WTC11 (cell line): Measurements from ENCODE around the gene SAC3D1. TPM values are rescaled to one million over a fixed set of nuclear protein-coding genes. Genes with fewer than 3 reads are reported as not detected.

Experiments used
- ATAC-seq: fragments of 200-7000 bp; cut with Tn5 transposase; 2 replicates; pipeline ENCODE4 v1.10.0; 2021; ENCODE audit warnings: mild to moderate bottlenecking, moderate library complexity
- CTCF ChIA-PET: fragments of 300-600 bp; sonication (Branson Sonifier 250); formaldehyde crosslinking; loops from one replicate; lab custom pipeline; 2021; ENCODE audit warnings: antibody characterized with exemption; lab: Charles Lee
- POLR2A ChIA-PET: fragments of 350-600 bp; sonication (Branson Sonifier 250); formaldehyde crosslinking; loops from one replicate; lab custom pipeline; 2021; ENCODE audit warnings: antibody characterized with exemption; lab: Charles Lee
- DNase-seq: peaks from one replicate; pipeline ENCODE4 v3.0.0; 2021; ENCODE audit warnings: low spot score
- H3K27ac Mint-ChIP-seq: 2 replicates; pipeline ENCODE4 v1.8.0; 2021; ENCODE audit warnings: mixed read lengths
- H3K27me3 Mint-ChIP-seq: 2 replicates; pipeline ENCODE4 v1.8.0; 2021; ENCODE audit warnings: low read depth, mild to moderate bottlenecking, moderate library complexity, mixed read lengths
- H3K36me3 Mint-ChIP-seq: 2 replicates; pipeline ENCODE4 v1.8.0; 2021; ENCODE audit warnings: mixed read lengths
- H3K4me1 Mint-ChIP-seq: 2 replicates; pipeline ENCODE4 v1.8.0; 2022; ENCODE audit warnings: mixed read lengths
- H3K4me3 Mint-ChIP-seq: 2 replicates; pipeline ENCODE4 v1.8.0; 2021; ENCODE audit warnings: mild to moderate bottlenecking, moderate library complexity, mixed read lengths
- H3K9me3 Mint-ChIP-seq: 2 replicates; pipeline ENCODE4 v1.8.0; 2021; ENCODE audit warnings: mixed read lengths
- CDX4 ChIP-seq: fragments of 250-450 bp; sonication (Bioruptor Pico); IDR thresholded peaks from 2 replicates; pipeline ENCODE4 v1.9.0; 2021; ENCODE audit warnings: moderate library complexity, mild to moderate bottlenecking, inconsistent platforms, borderline replicate concordance
- CREB1 ChIP-seq: sonication (generic); formaldehyde crosslinking; IDR thresholded peaks from 2 replicates; pipeline ENCODE4 v1.8.0; 2023; ENCODE audit warnings: mild to moderate bottlenecking, missing genetic modification reagents
- HMGA2 ChIP-seq: fragments of 250-450 bp; sonication (Bioruptor Pico); IDR thresholded peaks from 2 replicates; pipeline ENCODE4 v1.4.0; 2021; ENCODE audit warnings: mild to moderate bottlenecking, moderate library complexity
- HMGXB4 ChIP-seq: sonication (generic); formaldehyde crosslinking; IDR thresholded peaks from 2 replicates; pipeline ENCODE4 v1.8.1; 2023; ENCODE audit warnings: mild to moderate bottlenecking, moderate library complexity, missing genetic modification reagents
- NR3C1 ChIP-seq: sonication (generic); formaldehyde crosslinking; conservative IDR thresholded peaks from 2 replicates; pipeline ENCODE4 v1.8.1; 2023; ENCODE audit warnings: low read depth, mild to moderate bottlenecking, missing genetic modification reagents
- PRRX2 ChIP-seq: fragments of 250-450 bp; sonication (Bioruptor Pico); IDR thresholded peaks from 2 replicates; pipeline ENCODE4 v1.8.0; 2021; ENCODE audit warnings: mild to moderate bottlenecking
- SP1 ChIP-seq: sonication (generic); formaldehyde crosslinking; conservative IDR thresholded peaks from 2 replicates; pipeline ENCODE4 v1.8.1; 2022; ENCODE audit warnings: missing genetic modification reagents
- TEAD4 ChIP-seq: sonication (generic); formaldehyde crosslinking; IDR thresholded peaks from 2 replicates; pipeline ENCODE4 v1.8.0; 2022; ENCODE audit warnings: mild to moderate bottlenecking, missing genetic modification reagents
- USF2 ChIP-seq: sonication (generic); formaldehyde crosslinking; IDR thresholded peaks from 2 replicates; pipeline ENCODE4 v1.8.1; 2023; ENCODE audit warnings: mild to moderate bottlenecking, missing genetic modification reagents, moderate library complexity
- ZNF219 ChIP-seq: sonication (generic); formaldehyde crosslinking; IDR thresholded peaks from 2 replicates; pipeline ENCODE4 v1.8.0; 2023; ENCODE audit warnings: missing genetic modification reagents, mild to moderate bottlenecking, borderline replicate concordance
- ZNF281 ChIP-seq: sonication (generic); formaldehyde crosslinking; IDR thresholded peaks from 2 replicates; pipeline ENCODE4 v1.8.0; 2023; ENCODE audit warnings: mild to moderate bottlenecking, missing genetic modification reagents
- ZNF396 ChIP-seq: fragments of 250-450 bp; sonication (Bioruptor Pico); IDR thresholded peaks from 2 replicates; pipeline ENCODE4 v1.8.0; 2021; ENCODE audit warnings: mild to moderate bottlenecking, moderate library complexity, borderline replicate concordance
- ZNF532 ChIP-seq: fragments of 250-450 bp; sonication (Bioruptor Pico); IDR thresholded peaks from 2 replicates; pipeline ENCODE4 v1.9.0; 2021; ENCODE audit warnings: mild to moderate bottlenecking, borderline replicate concordance
- total RNA-seq: library from RNA; stranded (reverse); gene quantifications from 3 replicates; pipeline ENCODE4 v1.2.3, GENCODE V29; 2021
- TF ChIP-seq, protein P1 (sequence below): sonication (generic); formaldehyde crosslinking; IDR thresholded peaks from 2 replicates; pipeline ENCODE4 v1.8.0; 2023; ENCODE audit warnings: missing genetic modification reagents
- TF ChIP-seq, protein P2 (sequence below): fragments of 250-450 bp; sonication (Bioruptor Pico); IDR thresholded peaks from 2 replicates; pipeline ENCODE4 v1.8.0; 2021; ENCODE audit warnings: mild to moderate bottlenecking

SAC3D1 gene
- total RNA-seq, 1 experiment from 2014 or later = 26.2 TPM

- no peak overlapping the region for H3K27ac Mint-ChIP-seq
- no peak overlapping the region for H3K4me3 Mint-ChIP-seq
- DNase-seq (no peak), ATAC-seq (no peak)
- H3K4me1 Mint-ChIP-seq = no peaks in the 10 kb centered on the region
- TF ChIP-seq, protein P1, sequence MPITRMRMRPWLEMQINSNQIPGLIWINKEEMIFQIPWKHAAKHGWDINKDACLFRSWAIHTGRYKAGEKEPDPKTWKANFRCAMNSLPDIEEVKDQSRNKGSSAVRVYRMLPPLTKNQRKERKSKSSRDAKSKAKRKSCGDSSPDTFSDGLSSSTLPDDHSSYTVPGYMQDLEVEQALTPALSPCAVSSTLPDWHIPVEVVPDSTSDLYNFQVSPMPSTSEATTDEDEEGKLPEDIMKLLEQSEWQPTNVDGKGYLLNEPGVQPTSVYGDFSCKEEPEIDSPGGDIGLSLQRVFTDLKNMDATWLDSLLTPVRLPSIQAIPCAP = no peak
- no peak for TF ChIP-seq NR3C1 (CRISPR knock-in tag)
- TF ChIP-seq SP1 = no peak
- TF ChIP-seq, protein P2, sequence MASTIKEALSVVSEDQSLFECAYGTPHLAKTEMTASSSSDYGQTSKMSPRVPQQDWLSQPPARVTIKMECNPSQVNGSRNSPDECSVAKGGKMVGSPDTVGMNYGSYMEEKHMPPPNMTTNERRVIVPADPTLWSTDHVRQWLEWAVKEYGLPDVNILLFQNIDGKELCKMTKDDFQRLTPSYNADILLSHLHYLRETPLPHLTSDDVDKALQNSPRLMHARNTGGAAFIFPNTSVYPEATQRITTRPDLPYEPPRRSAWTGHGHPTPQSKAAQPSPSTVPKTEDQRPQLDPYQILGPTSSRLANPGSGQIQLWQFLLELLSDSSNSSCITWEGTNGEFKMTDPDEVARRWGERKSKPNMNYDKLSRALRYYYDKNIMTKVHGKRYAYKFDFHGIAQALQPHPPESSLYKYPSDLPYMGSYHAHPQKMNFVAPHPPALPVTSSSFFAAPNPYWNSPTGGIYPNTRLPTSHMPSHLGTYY (CRISPR knock-in tag) = no peak
- TF ChIP-seq HMGXB4 (CRISPR knock-in tag) = no peak
- TF ChIP-seq TEAD4 (CRISPR knock-in tag) = no peak
- TF ChIP-seq ZNF396 = no peak
- no peaks in the 10 kb centered on the region for H3K9me3 Mint-ChIP-seq
- POLR2A ChIA-PET = no interaction called here
- H3K27me3 Mint-ChIP-seq = no peaks in the 10 kb centered on the region
- no peaks in the 10 kb centered on the region for H3K36me3 Mint-ChIP-seq
- CTCF ChIA-PET = interaction anchor here (0.9 kb wide), 1 partner anchor 147 kb away, joined by 3 read pairs; no protein-coding TSS in a partner anchor
Measured at GRCh38 chr11:65035579-65035978, 5.4 kb upstream of the SAC3D1 start.

DNA sequence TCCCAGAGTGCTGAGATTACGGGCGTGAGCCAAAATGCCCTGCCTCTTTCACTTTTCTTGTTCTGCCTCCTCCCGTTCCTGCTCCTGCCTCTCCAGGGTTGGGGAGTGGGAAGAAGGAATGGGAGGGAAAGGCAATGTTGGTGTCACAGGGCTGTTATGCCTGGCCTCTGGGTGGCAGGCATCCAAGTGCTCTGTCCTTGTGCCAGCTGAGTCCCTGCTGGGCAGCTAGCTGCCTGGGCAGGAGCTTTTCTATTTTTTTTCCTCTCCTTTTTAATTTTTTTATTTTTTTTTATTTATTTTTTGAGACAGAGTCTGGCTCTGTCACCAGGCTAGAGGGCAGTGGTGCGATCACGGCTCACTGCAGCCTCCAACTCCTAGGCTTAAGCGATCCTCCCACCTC lies 4.1 kb upstream of the SAC3D1 start:
- no peak for TF ChIP-seq ZNF219
- TF ChIP-seq PRRX2 (CRISPR knock-in tag) = no peak
- ChIA-PET CTCF (interaction anchor here (0.6 kb wide), 1 partner anchor 258 kb away, joined by 3 read pairs; no protein-coding TSS in a partner anchor), POLR2A (no interaction called here)
- no peaks in the 10 kb centered on the region for H3K4me1 Mint-ChIP-seq
- H3K27ac Mint-ChIP-seq = no peak overlapping the region
- DNase-seq = no peak
- no peak overlapping the region for H3K4me3 Mint-ChIP-seq
- H3K27me3 Mint-ChIP-seq = no peaks in the 10 kb centered on the region
- H3K36me3 Mint-ChIP-seq = no peaks in the 10 kb centered on the region
- no peak for ATAC-seq
- no peaks in the 10 kb centered on the region for H3K9me3 Mint-ChIP-seq

GRCh38 chr11:65040520-65040846 lies 527 bp upstream of the SAC3D1 start:
- ATAC-seq (no peak), DNase-seq (no peak)
- H3K4me3 Mint-ChIP-seq = peak overlapping the region; percentile 85
- H3K27me3 Mint-ChIP-seq = no peaks in the 10 kb centered on the region
- peaks cover 9% of the 10 kb centered on the region for H3K4me1 Mint-ChIP-seq
- TF ChIP-seq ZNF532 (CRISPR knock-in tag) (no peak), CDX4 (CRISPR knock-in tag) (no peak), ZNF281 (CRISPR knock-in tag) (no peak), CREB1 (no peak), USF2 (CRISPR knock-in tag) (no peak), HMGA2 (CRISPR knock-in tag) (0 out of 2 replicates have a peak, but pooled peaks have one; percentile 3)
- TF ChIP-seq, all 79 proteins: peak for 1
- Mint-ChIP-seq H3K27ac (peak overlapping the region; percentile 96), H3K9me3 (no peaks in the 10 kb centered on the region), H3K36me3 (peaks cover 5% of the 10 kb centered on the region)
- ChIA-PET POLR2A (interaction anchor here (0.7 kb wide), 1 partner anchor 82 kb away, joined by 3 read pairs; the partner anchor contains the start of genes FAU and MRPL49), CTCF (interaction anchor here (1.0 to 3.4 kb wide), 7 partner anchors 12 to 176 kb away, joined by 3 to 17 read pairs (median 5); partner anchors contain the start of genes ARL2, SNX15 and TM7SF2)
